Frontal cortex (tissue), 4 donors: Measurements from ENCODE around the gene STKLD1. TPM values are rescaled to one million over a fixed set of nuclear protein-coding genes. Genes with fewer than 3 reads are reported as not detected.
A peak's percentile ranks its signal among the peaks of the same experiment; 100 is the strongest.
"Not testable (repeated sequence)": the region's sequence is repeated elsewhere in the genome, so short reads cannot be mapped to it uniquely, and the experiment has no call there.

Experiments used
- DNase-seq, 2 donors: peaks; one replicate each; pipeline ENCODE4 v3.0.0; 2012; ENCODE audit warnings: low spot score in 2 of 2
- FAIRE-seq: peaks from 2 replicates; lab custom pipeline; 2012; peaks lifted over from hg19 to GRCh38; lab: Jason Lieb, UNC
- total RNA-seq: library from RNA; depleted of rRNA; stranded (reverse); fragments of >200 nt; gene quantifications from one replicate; pipeline ENCODE4 v1.2.3, GENCODE V29; 2014
- donor health status: control.
- donor health status: control.
- donor health status: control.

The STKLD1 gene
- total RNA-seq, 1 donor from 2014 or later: 1.2 TPM

DNA sequence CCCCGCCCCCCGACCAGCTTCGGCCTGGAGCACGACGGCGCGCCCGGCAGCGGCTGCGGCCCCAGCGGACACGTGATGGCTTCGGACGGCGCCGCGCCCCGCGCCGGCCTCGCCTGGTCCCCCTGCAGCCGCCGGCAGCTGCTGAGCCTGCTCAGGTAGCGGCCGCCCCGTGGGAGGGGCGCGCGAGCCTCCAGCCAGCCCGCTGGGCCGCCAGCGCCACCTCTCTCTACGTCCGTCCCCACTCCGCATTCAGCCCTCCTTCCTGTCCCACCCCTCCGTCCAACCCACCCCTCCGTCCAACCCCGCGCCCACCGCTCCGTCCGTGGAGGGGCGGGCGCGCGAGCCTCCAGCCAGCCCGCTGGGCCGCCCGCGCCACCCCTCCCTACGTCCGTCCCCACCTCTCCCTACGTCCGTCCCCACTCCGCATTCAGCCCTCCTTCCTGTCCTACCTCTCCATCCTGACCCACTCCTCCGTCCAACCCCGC lies 52.5 kb downstream of the STKLD1 start:
- DNase-seq: peak in 1 of 2 donors; percentile 41
- no peak for FAIRE-seq

DNA sequence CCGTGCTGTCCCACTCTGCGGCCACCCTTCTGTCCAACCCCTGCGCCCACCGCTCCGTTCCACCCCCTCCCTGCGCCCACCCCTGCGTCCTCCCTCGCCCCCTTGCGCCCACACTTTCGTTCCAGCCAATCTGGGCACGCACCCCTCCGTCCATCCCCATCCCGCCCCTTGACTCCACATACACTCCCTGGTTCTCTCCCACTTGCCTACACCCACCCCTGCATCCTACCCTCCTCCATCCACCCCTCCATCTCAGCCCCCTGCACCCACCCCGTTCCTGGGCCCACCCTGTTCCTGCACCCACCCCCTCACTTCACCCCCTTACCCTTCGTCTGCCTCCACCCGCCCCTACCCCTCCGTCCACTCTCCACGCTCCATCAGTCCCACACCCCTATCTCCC lies 53.0 kb downstream of the STKLD1 start:
- DNase-seq (no peak), FAIRE-seq (no peak)

GRCh38 chr9:133429641-133430161 lies 53.5 kb downstream of the STKLD1 start:
- peak in 1 of 2 donors; percentile 58 for DNase-seq
- FAIRE-seq: no peak

- FAIRE-seq: no peak
- peak in 1 of 2 donors; percentile 20 for DNase-seq
Observed at GRCh38 chr9:133430244-133430643, 54.1 kb downstream of the STKLD1 start.

DNA sequence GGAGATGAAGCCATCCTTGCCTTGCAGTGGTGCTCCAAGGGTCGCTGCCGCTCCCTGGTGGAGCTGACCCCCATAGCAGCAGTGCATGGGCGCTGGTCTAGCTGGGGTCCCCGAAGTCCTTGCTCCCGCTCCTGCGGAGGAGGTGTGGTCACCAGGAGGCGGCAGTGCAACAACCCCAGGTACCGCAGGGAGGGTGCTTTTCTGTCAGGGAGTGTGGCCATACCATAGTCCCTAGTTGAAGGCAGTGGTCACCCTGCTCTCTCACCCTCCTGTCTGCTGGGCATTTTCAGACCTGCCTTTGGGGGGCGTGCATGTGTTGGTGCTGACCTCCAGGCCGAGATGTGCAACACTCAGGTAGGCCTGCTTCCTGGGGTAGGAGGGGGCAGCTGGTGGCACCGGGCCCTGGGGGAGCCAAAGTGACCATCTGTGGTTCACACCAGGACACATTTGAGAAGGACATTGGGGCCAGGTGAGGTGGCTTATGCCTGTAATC lies 57.2 kb downstream of the STKLD1 start:
- FAIRE-seq (no peak), DNase-seq (no peak)

- FAIRE-seq: no peak
- no peak for DNase-seq
Observed at GRCh38 chr9:133436681-133437080, 60.5 kb downstream of the STKLD1 start.

GRCh38 chr9:133437753-133438531 lies 61.8 kb downstream of the STKLD1 start:
- DNase-seq (no peak), FAIRE-seq (no peak)

GRCh38 chr9:133439337-133439736 lies 63.2 kb downstream of the STKLD1 start:
- no peak for FAIRE-seq
- no peak for DNase-seq

DNA sequence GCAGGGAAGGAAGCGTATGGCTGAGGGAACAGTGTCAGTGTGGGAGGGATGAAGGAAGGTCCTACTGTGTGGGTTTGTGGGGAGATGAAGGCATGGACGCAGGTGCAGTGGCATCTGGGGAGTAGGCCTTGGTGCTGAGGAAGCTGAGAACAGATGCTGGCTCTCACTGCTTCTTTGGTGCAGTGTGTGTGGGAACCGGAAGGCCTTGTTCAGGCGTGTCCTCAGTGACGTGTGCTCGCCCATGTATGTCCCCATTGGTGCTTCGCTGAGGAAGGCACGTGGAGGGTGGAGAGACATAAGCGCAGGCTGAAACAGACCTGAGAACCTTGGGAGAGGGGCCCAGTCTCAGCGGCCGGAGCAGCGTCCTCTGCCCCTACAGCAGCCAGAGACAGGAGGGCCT lies 64.7 kb downstream of the STKLD1 start:
- peak in 1 of 2 donors; percentile 48 for DNase-seq
- FAIRE-seq: no peak

GRCh38 chr9:133441571-133441970 lies 65.4 kb downstream of the STKLD1 start:
- DNase-seq (no peak), FAIRE-seq (no peak)

DNA sequence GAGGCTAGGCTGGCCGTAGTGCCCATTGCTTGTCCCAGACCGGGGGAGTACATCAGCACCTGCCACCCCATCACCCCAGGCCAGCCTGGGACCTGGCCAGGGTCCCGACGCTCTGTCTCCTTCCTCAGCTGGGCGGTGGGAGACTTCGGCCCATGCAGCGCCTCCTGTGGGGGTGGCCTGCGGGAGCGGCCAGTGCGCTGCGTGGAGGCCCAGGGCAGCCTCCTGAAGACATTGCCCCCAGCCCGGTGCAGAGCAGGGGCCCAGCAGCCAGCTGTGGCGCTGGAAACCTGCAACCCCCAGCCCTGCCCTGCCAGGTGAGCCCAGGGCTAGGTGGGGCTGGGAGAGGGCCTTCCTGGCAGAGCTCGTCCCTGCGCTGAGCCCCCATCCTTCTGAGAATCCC lies 67.1 kb downstream of the STKLD1 start:
- no peak for FAIRE-seq
- no peak for DNase-seq

- DNase-seq (no peak), FAIRE-seq (no peak)
Observed at GRCh38 chr9:133443982-133444381, 67.8 kb downstream of the STKLD1 start.

DNA sequence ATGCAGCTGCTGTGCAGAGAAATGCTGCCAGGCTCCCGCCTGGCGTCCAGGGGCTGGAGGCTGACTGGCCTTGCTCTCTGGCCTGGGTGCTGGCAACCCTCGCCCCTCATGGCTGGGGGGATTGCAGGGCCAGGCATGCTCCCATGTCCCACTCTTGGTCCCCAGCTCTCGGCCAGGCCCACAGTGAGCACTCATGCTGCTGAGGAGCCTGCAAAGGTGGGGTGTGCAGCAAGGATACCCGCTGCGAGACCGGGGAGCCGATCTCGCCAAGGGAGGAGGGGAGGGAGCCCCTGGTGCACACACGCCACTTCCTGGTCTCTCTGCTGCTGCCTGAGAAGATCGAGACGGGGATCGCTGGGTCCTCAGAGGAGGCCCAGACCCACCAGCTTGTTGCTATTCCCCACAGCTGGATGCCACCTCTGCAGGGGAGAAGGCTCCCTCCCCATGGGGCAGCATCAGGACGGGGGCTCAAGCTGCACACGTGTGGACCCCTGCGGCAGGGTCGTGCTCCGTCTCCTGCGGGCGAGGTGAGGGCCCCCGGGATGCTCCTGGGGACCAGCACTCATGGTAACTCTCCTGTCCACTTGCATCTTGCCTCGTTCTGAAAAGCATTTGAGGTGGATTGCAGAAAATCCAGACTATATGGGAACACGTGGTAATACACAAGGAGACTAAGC lies 69.3 kb downstream of the STKLD1 start:
- DNase-seq: no peak
- FAIRE-seq: no peak

DNA sequence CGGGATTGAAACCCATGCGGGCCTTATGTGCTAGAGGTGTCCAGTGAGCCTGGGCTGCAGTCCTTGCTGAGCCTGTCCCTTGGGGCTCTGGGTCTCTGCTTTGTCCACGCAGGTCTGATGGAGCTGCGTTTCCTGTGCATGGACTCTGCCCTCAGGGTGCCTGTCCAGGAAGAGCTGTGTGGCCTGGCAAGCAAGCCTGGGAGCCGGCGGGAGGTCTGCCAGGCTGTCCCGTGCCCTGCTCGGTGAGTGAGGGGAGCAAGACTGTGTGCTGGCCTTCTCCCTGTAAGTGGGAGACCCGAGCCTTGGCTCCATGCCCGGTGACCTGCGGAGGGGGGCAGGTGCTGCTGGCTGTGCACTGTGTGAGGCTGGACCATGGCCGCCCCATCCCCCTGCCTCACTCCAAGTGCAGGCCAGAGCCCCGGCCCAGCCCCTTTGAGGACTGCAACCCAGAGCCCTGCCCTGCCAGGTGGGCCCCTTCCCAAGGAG lies 72.4 kb downstream of the STKLD1 start:
- FAIRE-seq (no peak), DNase-seq (no peak)

DNA sequence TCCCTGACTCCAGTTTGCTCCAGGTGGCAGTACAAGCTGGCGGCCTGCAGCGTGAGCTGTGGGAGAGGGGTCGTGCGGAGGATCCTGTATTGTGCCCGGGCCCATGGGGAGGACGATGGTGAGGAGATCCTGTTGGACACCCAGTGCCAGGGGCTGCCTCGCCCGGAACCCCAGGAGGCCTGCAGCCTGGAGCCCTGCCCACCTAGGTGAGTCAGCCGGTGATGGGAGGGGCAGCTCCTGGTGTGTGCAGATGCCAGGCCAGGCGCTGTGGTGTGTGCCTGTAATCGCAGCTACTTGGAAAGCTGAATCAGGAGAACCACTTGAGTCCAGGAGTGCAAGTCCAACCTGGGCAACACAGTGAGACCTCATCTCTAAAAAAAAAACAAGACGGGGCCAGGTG lies 73.6 kb downstream of the STKLD1 start:
- DNase-seq (no peak), FAIRE-seq (no peak)

DNA sequence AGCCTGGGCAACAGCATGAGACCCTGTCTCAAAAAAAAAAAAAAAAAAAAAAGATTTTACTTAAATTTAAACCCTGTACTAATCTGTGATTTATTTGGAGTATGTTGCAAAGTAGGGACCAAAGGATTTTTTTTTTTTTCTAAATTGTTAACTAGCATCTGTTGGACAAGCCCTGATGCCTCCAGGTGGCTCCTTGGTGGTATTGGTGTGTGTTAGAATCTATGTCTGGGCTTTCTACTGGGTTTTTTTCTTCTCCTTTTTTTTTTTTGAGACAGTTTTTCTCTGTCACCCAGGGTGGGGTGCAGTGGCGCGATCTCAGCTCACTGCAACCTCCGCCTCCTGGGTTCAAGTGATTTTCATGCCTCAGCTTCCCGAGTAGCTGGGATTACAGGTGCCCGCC lies 75.7 kb downstream of the STKLD1 start:
- not testable (repeated sequence) for DNase-seq, FAIRE-seq

GRCh38 chr9:133452562-133452961 lies 76.4 kb downstream of the STKLD1 start:
- no peak for FAIRE-seq
- DNase-seq: no peak

DNA sequence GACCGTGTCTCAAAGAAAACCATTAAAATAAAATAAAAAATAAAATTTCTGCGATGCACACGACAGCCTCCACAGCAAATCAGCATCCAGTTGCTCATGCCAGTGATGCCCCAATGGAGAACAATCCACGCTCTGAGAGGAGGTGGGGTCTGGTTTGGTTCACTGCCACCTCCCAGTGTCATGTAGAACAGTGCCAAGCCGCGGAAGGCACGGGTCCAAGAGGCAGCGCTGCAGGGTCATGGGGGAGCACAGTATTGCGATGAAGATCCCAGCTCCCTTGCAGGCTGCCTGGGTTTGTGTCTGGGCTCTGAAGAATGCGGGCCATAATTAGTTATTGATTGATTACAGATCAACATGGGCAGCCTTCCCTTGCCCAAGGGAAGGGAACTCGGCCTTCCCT lies 77.5 kb downstream of the STKLD1 start:
- FAIRE-seq: no peak
- no peak for DNase-seq

DNA sequence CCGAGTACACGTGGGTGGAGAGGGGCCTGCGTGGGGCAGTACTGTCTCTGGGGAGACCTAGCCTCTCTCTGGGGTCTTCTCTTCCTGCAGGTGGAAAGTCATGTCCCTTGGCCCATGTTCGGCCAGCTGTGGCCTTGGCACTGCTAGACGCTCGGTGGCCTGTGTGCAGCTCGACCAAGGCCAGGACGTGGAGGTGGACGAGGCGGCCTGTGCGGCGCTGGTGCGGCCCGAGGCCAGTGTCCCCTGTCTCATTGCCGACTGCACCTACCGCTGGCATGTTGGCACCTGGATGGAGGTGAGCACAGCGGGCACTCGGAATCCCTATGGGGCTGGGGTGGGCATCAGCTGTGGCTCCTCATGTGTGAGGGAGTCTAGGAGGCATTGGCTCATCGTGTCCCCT lies 78.2 kb downstream of the STKLD1 start:
- FAIRE-seq (no peak), DNase-seq (no peak)

- FAIRE-seq (no peak), DNase-seq (no peak)
Observed at GRCh38 chr9:133454943-133455673, 78.9 kb downstream of the STKLD1 start.
